ENCODE data around the gene P2RY13. TPM values are rescaled to one million over a fixed set of nuclear protein-coding genes. Genes with fewer than 3 reads are reported as not detected.

P2RY13 gene
- total RNA-seq, 1 donor from 2014 or later: not detected

DNA sequence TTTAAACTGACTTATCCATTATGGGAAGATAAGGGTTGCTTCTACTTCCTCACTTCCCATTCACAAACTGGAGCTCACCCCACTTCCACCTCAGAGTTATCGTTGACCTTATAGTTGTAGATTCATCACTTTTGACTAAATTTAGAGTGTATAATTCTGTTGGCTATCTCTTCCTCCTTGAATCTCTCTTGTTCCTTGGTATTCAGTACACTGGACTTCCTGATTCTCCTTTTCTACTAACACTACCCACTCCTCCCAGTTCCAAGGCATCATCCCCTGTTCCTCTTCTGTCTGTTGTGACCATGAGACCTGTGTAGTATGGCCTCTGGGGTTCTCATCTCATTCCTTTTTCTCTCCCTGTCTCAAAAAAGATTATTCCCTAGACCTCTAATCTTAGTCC lies 6.8 kb downstream of the P2RY13 start:
- Mint-ChIP-seq H3K9me3 (ENCODE audit: low read depth) (no peaks in the 10 kb centered on the region), H3K27me3 (no peaks in the 10 kb centered on the region), H3K4me1 (ENCODE audit: low read depth) (no peaks in the 10 kb centered on the region), H3K36me3 (ENCODE audit: insufficient read depth) (no peaks in the 10 kb centered on the region), H3K27ac (no peak overlapping the region), H3K4me3 (ENCODE audit: low read depth) (no peak overlapping the region)
- DNase-seq (ENCODE audit: low spot score, unreplicated experiment): no peak
- TF ChIP-seq, protein P1, sequence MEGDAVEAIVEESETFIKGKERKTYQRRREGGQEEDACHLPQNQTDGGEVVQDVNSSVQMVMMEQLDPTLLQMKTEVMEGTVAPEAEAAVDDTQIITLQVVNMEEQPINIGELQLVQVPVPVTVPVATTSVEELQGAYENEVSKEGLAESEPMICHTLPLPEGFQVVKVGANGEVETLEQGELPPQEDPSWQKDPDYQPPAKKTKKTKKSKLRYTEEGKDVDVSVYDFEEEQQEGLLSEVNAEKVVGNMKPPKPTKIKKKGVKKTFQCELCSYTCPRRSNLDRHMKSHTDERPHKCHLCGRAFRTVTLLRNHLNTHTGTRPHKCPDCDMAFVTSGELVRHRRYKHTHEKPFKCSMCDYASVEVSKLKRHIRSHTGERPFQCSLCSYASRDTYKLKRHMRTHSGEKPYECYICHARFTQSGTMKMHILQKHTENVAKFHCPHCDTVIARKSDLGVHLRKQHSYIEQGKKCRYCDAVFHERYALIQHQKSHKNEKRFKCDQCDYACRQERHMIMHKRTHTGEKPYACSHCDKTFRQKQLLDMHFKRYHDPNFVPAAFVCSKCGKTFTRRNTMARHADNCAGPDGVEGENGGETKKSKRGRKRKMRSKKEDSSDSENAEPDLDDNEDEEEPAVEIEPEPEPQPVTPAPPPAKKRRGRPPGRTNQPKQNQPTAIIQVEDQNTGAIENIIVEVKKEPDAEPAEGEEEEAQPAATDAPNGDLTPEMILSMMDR (IDR thresholded peaks at IDR 0.05; ENCODE audit: unreplicated experiment): no peak

DNA sequence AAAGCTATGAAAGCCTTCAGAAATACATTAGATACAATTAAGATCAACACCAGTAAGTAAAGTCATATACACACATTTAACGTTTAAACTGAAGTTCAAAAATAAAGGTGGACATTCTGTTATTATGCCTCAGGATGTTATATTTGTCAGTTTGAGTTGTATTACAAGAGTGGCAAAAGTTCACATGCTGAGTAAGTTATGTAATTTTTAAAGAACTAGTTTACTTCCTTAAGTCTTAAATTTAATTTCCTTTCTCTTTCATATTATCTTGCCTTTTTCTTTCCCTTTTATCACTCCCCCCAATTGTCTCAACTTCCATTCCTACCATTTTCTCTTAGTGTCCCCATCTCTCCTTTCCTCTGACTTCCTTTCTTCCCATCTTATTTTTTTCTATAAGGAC lies 7.8 kb downstream of the P2RY13 start:
- H3K27ac Mint-ChIP-seq: no peak overlapping the region
- no peaks in the 10 kb centered on the region for H3K4me1 Mint-ChIP-seq (ENCODE audit: low read depth)
- DNase-seq (ENCODE audit: low spot score, unreplicated experiment): no peak
- no peaks in the 10 kb centered on the region for H3K9me3 Mint-ChIP-seq (ENCODE audit: low read depth)
- no peaks in the 10 kb centered on the region for H3K36me3 Mint-ChIP-seq (ENCODE audit: insufficient read depth)
- no peak overlapping the region for H3K4me3 Mint-ChIP-seq (ENCODE audit: low read depth)
- TF ChIP-seq, protein P1 (IDR thresholded peaks at IDR 0.05; ENCODE audit: unreplicated experiment): no peak
- H3K27me3 Mint-ChIP-seq: no peaks in the 10 kb centered on the region

DNA sequence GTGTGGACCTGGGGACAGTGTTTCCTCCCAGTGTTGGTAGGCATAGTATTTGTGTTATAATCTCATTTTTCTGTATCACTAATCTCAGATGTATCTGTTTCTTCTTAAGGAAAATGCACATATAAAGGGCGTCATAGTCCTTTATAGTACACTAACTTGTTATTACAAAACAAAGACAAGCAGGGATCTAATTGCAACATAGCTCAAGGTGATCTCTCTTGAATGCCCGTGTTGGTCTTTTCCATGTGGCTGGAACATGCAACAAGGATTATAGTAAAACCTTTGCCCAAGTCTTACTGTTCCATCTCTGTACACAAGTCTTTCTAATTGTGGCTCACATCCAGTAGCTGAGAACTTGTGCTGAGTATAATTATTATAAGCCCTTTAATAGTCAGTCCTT lies 9.2 kb downstream of the P2RY13 start:
- Mint-ChIP-seq H3K4me3 (ENCODE audit: low read depth) (no peak overlapping the region), H3K27me3 (no peaks in the 10 kb centered on the region), H3K4me1 (ENCODE audit: low read depth) (no peaks in the 10 kb centered on the region), H3K27ac (no peak overlapping the region), H3K36me3 (ENCODE audit: insufficient read depth) (no peaks in the 10 kb centered on the region), H3K9me3 (ENCODE audit: low read depth) (no peaks in the 10 kb centered on the region)
- DNase-seq (ENCODE audit: low spot score, unreplicated experiment): no peak
- TF ChIP-seq, protein P1 (IDR thresholded peaks at IDR 0.05; ENCODE audit: unreplicated experiment): no peak

GRCh38 chr3:151319628-151320027 lies 9.7 kb downstream of the P2RY13 start:
- Mint-ChIP-seq H3K27me3 (no peaks in the 10 kb centered on the region), H3K27ac (no peak overlapping the region), H3K4me1 (ENCODE audit: low read depth) (no peaks in the 10 kb centered on the region), H3K9me3 (ENCODE audit: low read depth) (no peaks in the 10 kb centered on the region), H3K4me3 (ENCODE audit: low read depth) (no peak overlapping the region), H3K36me3 (ENCODE audit: insufficient read depth) (no peaks in the 10 kb centered on the region)
- TF ChIP-seq, protein P1 (IDR thresholded peaks at IDR 0.05; ENCODE audit: unreplicated experiment): no peak
- no peak for DNase-seq (ENCODE audit: low spot score, unreplicated experiment)

GRCh38 chr3:151318991-151319390 lies 10.4 kb downstream of the P2RY13 start:
- no peak overlapping the region for H3K27ac Mint-ChIP-seq
- no peaks in the 10 kb centered on the region for H3K27me3 Mint-ChIP-seq
- H3K4me3 Mint-ChIP-seq (ENCODE audit: low read depth): no peak overlapping the region
- no peaks in the 10 kb centered on the region for H3K9me3 Mint-ChIP-seq (ENCODE audit: low read depth)
- TF ChIP-seq, protein P1 (IDR thresholded peaks at IDR 0.05; ENCODE audit: unreplicated experiment): no peak
- H3K36me3 Mint-ChIP-seq (ENCODE audit: insufficient read depth): no peaks in the 10 kb centered on the region
- DNase-seq (ENCODE audit: low spot score, unreplicated experiment): no peak
- no peaks in the 10 kb centered on the region for H3K4me1 Mint-ChIP-seq (ENCODE audit: low read depth)

Data from progenitor cell of endocrine pancreas (in vitro differentiated cells).